ENCODE results near the gene NOL4L.

DNA sequence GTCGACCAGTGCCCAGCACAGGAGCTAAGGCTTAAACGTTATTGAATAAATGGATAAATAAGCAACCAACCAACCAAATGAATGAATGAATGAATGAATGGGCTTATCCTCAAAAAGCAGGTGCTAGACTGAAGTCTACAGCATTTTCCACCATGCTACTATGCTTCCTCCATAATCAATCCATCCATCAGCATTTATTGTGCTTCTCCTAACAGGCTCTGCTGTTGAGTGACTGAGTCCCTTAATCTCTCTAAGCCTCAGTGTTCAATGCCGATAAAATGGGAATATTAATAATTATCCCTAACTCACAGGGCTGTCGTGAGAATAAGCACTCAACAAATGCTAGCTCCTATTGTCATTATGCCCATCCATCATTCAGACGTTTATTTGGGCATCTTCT is 4.6 kb upstream of the NOL4L start:
- TF ChIP-seq POLR2AphosphoS5 (IDR thresholded peaks at IDR 0.05), result no peak
- no peak for TF ChIP-seq POLR2A (IDR thresholded peaks at IDR 0.05)
- TF ChIP-seq, protein P1, sequence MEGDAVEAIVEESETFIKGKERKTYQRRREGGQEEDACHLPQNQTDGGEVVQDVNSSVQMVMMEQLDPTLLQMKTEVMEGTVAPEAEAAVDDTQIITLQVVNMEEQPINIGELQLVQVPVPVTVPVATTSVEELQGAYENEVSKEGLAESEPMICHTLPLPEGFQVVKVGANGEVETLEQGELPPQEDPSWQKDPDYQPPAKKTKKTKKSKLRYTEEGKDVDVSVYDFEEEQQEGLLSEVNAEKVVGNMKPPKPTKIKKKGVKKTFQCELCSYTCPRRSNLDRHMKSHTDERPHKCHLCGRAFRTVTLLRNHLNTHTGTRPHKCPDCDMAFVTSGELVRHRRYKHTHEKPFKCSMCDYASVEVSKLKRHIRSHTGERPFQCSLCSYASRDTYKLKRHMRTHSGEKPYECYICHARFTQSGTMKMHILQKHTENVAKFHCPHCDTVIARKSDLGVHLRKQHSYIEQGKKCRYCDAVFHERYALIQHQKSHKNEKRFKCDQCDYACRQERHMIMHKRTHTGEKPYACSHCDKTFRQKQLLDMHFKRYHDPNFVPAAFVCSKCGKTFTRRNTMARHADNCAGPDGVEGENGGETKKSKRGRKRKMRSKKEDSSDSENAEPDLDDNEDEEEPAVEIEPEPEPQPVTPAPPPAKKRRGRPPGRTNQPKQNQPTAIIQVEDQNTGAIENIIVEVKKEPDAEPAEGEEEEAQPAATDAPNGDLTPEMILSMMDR (IDR thresholded peaks at IDR 0.05 in 8 of 11, conservative IDR thresholded peaks at IDR 0.05 in 3 of 11), result no peak
